HT-29 (cell line): ENCODE data around the gene OCRL. TPM values are rescaled to one million over a fixed set of nuclear protein-coding genes. Genes with fewer than 3 reads are reported as not detected.
"Not testable (repeated sequence)": the region's sequence is repeated elsewhere in the genome, so short reads cannot be mapped to it uniquely, and the experiment has no call there.

Experiments used
- DNase-seq: peaks from one replicate; pipeline ENCODE4 v3.0.0-alpha.2; 2015; ENCODE audit warnings: low spot score
- total RNA-seq: library from RNA; depleted of rRNA; stranded (reverse); fragments of >200 nt; shearing (Covaris generic); gene quantifications from 2 replicates; pipeline ENCODE4 v1.2.3, GENCODE V29; 2014

Gene OCRL
- total RNA-seq, 1 experiment from 2014 or later: 12.4 TPM

DNA sequence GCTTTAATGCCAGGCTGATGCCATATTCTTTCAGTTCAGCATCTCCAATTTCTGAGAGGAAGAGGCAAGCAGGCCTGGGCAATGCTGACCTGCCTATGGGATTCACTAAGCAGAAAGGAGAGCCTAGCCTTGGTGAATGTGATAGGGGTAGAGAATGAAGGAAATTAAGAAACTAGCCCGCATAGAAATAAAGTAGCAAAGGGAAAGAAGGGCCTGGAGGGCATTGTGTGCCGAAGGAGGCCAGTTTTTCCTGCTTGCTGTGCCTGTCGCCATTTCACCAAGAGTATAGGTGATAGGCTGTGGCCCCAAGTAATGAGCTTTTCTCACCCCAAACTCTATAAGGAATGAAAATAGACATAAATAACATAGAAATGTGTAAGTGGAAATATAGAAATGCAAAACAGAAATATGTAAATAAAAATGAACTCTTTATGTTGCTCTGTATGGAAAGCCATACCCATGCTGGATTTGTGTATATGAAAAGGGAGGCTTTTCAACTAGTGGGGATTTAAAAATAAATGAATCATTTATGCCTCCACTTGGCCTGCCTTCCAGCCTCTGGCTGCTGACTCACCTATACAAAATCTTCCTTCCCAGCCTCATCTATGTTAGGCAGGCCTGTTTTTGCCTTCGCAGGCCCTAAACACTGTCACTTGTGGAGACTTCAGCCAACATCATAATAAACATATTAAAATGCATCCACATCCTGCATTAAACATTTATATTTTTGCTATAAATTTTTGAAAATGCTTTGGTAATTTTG, 5.1 kb upstream of the OCRL start:
- no peak for DNase-seq

DNA sequence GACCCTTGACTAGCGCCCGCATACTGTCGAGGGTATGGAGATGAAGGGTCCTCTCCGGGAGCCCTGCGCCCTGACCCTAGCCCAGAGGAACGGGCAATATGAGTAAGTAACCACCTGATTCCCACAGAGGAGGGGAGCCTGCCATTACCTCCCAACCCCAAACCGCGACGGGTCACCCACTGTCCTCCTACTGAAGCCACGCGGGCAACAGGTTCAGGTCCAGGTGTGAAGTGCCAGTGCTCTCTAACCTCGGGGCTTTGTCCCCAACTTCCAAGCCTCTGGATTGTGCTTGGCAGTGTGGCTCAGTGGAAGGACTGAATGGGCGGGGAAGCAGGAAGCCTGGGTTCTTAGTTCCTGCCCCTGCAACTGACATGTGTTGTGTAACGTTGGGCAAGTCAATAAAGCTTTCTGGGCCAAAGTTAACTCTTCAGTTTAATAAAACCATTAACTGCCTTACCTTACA, 694 bp downstream of the OCRL start:
- peak; percentile 57 for DNase-seq

DNA sequence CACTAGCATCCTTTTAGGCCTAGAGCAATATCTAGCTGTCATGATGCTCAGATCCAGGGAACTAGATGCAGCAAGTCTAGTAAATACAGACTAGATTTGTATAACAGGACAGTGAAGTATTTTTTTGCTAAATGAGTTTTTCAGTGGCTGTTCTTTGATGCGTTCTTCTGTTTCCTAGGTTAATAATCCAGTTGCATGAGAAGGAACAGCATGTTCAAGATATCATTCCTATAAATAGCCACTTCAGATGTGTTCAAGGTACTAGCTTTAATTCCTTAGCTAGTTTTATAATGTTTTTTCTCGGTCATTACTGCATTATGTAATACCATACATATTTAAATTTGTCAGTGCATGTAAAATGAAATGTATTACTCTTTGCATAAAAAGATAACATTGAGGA, 4.7 kb downstream of the OCRL start:
- DNase-seq: no peak

DNA sequence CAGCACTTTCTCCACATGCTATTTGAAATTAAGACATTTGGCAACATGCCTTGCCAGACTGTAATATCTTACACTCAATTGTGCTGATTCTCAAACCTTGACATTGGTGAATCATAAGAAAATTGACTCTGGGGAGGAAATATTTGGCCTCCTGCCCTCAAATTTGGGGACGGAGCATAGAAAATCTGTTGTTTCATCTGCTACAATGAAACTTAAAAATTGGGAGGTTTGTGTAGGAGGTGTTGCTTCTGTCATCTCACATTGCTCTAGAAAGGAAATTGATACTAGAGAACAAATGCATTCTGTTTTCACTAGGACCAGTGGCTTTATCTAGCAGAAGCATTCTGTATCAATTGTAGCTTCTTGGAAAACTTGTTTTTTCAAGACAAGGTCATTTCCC, 5.3 kb downstream of the OCRL start:
- DNase-seq: no peak

DNA sequence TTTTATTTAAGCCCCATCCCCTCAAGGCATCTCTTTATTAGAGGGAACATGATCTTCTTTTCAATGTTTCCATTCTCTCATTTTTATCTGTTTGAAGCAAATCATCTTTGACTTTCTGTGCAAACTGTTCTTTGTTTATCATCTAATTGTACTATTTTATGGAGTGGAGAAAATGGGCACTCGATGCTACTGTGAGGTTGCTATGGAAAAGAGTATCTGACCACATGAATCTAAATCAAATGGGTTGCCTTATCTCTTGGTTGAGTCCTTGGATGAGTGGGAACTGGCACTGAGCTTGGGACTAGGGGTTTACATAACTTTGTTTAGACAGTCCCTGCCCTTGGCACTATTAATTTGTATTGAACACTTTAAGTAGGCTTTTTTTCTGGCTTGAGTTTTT, 9.1 kb downstream of the OCRL start:
- no peak for DNase-seq

DNA sequence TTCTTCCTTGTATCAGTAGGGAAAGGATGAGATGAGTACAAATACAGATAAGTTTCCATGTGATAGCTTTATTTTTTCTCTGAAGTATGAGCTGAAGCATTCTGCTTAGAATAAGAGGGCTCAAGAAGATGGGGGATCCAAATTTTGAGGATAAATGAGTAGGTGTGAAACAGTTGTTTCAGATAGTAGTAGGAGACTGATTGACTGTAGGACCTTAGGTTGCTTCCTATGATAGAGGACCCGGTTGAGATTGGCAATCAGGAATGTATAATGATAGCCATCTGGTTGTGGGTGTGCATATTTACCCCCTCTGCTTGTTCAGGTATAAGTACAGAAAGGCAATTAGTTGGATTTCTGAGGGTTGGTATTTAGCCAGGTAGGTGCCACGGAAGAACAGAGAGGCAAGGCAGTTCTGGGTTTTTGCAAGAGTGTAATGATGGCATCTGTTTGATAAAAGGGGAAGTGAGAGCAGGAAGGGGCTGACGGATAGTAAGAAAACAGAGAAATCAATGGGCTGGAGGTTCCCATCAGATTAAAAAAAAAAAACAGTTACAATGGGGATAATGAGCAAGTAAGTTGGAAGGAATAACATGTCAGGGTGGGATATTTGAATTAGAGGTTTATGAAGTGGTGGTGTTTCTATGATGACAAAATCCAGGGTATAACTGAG, 13.7 kb downstream of the OCRL start:
- DNase-seq: no peak

DNA sequence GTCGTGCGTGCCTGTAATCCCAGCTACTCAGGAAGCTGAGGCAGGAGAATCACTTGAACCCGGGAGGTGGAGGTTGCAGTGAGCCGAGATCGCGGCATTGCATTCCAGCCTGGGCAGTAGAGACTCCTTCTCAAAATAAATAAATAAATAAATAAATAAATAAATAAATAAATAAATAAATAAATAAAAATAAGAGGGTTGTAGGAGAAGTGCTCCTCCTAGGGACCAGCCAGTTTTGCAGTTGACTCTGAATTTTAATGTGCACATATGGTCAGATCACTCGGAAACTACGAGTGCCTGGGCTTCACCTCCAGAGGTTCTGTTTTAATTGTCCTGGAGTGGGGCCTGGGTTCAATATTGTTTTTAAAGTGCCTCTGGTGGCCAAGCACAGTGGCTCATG, 14.8 kb downstream of the OCRL start:
- not testable (repeated sequence) for DNase-seq

DNA sequence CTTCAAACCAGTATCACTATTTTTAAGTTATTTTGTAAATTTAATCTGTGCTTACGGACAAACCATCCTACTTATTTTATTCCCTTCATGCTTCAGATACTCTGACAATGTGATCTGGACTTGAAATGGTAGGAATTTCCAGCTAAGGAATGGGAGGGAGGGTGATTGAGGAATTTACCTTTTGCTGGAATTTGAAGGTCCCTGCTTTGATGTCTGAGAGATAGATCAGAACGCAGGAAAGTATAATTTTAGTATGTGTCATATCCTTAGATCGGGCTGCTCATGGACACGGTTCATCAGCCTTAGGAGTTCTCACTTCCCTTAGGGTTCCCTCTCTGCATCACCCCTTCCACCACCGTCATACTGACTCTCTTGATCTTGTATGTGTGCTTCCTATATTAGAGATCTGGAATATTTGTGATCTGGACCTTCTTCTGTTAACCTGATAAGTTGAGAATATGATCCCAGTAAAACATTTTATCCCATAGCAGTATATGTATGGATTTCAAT, 16.8 kb downstream of the OCRL start:
- no peak for DNase-seq

DNA sequence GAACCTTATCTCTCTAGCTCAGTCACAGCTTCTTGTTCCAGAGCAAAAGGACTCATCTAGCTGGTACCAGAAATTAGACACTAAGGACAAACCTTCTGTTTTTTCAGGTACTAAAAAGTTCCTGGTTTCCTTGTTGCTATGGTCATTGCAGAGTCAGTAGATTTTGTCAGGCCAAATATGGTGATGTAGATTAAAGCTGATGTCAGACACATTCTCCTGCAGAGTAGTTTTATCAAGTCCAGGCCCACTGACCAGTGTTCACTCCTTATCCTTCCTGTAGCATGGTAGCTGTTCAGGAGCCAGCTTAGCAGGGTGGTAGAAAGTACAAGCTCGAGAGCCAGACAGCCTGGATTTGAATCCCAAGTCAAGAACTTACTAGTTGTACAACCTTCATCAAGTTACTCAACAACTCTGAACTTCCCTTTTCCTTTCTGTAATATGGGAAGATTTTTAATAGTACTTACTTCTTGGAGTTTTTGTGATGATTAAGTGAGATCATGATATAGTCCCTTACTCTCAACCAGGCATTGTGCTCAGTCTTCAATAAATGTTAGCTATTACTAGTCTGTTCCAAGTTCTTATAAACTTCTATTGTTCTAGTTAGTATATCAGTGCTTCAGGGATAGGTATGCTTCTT, 17.9 kb downstream of the OCRL start:
- DNase-seq: no peak

DNA sequence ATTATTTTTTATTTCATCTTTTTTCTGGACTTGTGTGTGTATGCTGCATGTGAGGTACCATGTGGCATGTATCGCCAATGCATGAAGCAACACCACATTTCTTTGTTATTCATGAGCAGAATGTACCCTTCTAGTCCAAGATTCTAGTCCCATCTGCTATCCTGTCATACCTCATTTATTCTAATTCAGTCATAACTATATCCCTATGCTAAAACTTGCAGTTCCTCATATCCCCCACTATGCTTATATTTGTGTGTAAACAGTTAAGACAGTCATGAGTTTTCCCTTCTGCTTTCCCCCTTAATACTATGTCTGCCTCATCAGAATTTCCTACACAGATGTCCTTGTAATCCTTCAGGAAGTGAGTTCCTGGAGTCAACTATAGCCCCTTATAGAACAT, 19.7 kb downstream of the OCRL start:
- no peak for DNase-seq

DNA sequence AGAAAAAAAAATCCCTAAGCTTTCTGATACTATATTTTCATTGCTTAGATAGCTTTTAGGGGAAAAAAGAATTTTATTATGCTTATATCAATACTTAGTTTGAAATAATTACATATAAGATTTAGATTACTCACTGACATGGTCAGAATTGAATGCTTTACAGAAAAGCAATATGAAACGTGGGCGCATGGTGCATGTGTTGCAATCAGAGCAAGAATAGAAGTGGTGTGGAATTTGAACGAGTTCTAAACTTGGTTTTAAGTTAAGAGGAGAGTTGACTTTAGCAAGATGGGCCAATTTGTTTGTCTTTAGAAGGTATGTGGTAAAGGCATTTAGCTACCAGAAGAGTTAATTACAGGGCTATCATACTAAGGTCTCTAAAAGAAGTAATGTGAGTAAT, 21.4 kb downstream of the OCRL start:
- no peak for DNase-seq

DNA sequence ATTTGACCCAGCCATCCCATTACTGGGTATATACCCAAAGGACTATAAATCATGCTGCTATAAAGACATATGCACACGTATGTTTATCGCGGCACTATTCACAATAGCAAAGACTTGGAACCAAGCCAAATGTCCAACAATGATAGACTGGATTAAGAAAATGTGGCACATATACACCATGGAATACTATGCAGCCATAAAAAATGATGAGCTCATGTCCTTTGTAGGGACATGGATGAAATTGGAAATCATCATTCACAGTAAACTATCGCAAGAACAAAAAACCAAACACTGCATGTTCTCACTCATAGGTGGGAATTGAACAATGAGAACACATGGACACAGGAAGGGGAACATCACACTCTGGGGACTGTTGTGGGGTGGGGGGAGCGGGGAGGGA, 24.3 kb downstream of the OCRL start:
- DNase-seq: not testable (repeated sequence)

DNA sequence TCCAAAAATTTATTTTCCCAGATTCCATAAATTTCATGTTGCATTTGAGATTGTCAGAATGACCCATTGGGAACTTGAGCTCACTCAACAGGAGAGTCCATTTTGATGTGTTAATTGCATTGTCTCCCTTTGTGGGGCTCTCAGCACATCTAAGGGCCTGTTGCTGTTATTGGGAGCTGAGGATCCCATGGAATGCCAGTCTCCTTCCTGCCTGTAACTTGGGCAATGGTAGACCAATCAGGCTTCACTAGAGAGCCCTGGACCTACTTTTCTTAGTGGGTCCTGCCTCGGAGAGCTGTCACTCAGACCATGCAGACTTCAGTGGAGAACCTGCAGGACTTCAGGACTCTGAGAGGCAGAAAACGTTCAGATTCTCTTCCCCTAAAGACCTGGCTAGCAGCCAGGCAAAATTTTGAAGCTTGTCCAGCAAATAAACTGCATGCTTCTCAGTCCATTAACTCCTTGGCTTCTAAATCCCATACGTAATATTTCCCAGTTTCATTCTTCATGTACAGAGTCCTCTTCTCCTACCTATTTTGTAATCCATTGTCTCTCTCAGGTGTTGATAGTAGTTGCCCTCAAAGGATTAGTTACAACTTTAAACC, 25.1 kb downstream of the OCRL start:
- no peak for DNase-seq

DNA sequence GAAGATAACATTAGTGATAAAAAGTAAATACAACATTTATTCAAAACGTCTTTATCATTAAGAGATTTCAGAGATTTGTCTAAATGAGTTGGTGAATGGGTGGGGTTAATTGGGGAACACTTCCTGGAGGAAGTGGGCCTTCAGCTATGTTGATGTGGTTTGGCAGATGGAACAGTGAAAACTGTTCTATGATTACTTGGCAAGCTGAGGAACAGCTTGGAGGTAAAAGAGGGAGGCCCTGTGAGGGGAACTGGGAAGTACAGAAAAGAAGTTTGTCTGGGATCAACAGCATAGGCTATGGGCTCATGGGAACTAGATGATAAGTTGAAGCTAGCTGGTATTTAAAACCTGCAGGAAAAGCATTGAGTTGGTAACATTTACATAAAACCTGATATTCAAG, 26.0 kb downstream of the OCRL start:
- DNase-seq: no peak

DNA sequence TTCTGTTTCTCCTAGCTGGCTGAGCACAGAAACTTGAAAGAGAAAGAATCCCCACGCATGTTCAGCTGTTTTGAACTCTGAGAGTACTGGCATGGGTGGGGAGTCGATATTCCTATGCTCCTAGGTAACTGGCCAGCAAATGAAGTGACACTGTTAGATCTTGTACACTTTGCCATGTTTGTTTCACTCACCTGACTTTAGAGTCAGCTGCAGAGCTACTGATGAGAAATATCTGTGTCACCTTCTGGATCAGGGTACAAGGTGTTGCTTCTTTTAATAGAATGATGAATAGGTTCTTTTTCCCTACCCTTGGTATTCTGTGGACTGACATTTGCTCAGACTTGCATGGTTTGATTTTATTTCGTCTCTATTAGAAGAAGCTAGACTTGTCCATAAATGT, 28.3 kb downstream of the OCRL start:
- no peak for DNase-seq

DNA sequence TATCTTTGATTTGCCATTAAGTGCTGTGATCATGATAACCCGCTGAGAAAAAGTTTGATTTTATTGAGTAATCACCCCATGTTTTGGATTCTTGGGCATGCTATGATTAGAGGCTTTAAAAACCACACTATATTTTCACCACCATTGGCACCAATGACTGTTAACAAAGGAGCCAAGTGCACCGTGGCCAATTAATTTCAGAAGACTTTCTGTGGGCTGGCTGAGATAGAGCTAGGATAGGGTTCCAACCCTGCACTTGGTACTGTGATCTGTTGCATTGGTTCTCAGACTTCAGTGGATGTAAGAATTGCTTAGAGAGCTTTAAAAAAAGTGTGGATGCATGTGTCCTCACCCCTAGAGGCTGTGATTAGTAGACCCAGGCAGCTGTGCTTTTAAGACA, 32.4 kb downstream of the OCRL start:
- DNase-seq: no peak

DNA sequence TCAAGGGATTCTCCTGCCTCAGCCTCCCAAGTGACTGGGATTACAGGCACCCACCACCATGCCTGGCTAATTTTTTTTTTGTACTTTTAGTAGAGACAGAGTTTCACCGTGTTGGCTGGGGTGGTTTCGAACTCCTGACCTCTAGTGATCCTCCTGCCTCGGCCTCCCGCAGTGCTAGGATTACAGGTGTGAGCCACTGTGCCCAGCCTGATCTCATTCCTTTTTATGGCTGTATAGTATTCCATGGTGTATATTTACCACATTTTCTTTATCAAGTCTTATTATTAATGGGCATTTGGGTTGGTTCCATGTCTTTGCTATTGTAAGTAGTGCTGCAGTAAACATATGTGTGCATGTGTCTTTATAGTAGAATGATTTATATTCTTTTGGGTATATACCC, 33.6 kb downstream of the OCRL start:
- DNase-seq: not testable (repeated sequence)

DNA sequence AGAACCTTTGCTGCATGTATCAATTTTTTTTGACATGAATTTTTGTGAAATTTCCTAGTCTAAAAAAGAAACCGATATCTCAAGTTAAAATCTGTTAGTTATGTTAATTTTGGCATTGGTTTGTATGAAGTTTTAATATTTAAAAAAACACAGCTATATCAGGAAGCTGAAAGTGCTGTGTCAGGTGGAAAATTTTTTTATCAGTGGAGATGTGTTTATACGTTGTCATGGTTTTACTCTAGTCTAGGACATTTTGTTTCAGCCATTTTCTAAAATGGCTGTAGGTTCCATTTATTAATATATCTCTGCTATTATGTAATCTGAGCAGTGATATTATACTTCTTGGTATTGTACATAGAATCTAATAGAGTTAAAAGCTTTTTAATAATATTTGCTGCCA, 34.2 kb downstream of the OCRL start:
- no peak for DNase-seq

DNA sequence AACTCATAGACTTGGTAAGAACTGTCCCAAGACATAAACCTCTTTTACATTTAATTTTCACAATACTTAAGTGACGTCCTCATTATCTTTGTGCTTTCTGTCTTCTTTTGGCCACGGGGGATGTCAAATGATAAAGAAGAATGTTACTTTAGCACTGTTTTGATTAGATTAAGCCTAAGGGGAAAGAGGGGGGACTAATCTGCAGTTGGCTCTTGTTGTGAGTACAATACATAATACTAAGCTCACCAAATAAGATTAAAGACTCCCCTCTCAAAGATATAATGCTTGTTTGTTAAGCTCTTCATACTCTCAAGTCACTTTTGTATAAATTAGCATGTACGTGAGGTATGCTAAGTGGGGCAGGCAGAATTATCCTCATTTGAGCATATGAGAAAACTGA, 36.5 kb downstream of the OCRL start:
- no peak for DNase-seq

DNA sequence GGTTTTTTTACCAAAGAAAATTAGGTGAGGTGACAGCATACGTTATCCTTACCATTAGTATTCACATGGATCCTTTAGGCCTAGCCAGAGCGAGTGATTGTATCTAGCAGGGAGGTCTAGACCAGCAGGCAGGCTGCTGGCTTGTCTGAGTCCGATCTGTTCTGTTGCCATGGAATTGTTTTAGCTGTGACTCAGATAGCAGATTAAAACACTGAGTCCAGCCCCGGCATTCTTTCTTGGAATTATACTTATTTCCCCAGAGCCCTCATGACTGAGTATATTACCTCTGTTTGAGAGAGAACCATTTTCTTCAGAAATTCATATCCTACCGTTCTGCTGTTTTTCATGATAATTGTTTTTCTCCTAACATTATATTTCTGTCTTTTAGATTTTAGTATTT, 37.4 kb downstream of the OCRL start:
- DNase-seq: no peak

DNA sequence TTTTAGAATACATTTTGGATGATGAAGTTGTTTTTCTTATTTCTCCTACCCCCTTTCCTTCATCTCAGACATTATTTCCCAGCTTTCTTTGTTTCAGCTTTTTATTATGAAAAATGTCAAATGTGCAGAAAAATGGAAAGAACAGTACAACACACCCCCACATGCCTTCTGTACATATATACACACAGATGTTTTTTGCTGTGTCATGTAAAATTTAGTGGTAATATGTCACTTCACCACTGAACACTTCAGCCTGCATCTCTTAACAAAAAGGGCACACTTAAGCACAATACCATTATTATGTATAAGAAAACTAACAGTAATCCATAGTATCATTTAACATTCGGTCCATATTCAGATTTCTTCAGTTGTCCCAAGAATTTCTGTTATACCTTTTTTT, 37.8 kb downstream of the OCRL start:
- no peak for DNase-seq

DNA sequence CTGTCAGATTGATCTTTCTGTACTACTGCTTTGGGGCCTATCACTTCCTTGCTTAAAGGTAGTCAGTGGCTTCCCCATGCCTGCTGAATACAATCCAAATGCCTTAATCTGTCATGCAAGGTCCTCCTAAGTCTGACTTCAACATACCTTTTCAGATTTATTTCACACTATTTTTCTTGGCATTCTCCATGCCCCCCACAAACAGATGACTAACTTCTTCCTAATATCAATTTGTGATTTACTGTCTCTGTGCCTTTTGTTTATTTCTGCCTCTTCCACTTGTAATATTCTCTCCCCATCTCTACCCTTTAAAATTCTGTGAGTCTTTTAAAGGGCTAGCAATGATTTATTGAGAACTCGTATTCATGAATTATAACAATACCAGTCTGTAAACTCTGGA, 41.8 kb downstream of the OCRL start:
- no peak for DNase-seq
